ENCODE results near the gene SV2C. TPM values are rescaled to one million over a fixed set of nuclear protein-coding genes. Genes with fewer than 3 reads are reported as not detected.

SV2C gene
- total and polyA plus RNA-seq, 2 of the 13 experiments (the other 11 are each of a cell fraction or from before 2014, with no cell fraction given) = not detected

GRCh38 chr5:76152700-76153099 lies 69.5 kb downstream of the SV2C start (continued):
- TF ChIP-seq E2F2 (CRISPR knock-in tag; IDR thresholded peaks at IDR 0.05; ENCODE audit: borderline replicate concordance) (no peak), ZNF629 (CRISPR knock-in tag; conservative IDR thresholded peaks at IDR 0.05) (no peak), ZZZ3 (CRISPR knock-in tag; IDR thresholded peaks at IDR 0.05; ENCODE audit: borderline replicate concordance) (no peak)

GRCh38 chr5:76153271-76153670 lies 70.1 kb downstream of the SV2C start:
- H4K20me1 ChIP-seq (ENCODE audit: insufficient read depth, low read length) = no peaks in the 10 kb centered on the region
- H3K27me3 ChIP-seq (ENCODE audit: control insufficient read depth in 1 of 2, insufficient read depth in 2 of 2, low read length in 2 of 2) = no peaks in the 10 kb centered on the region
- H3K4me2 ChIP-seq (ENCODE audit: low read depth, low read length) = no peak overlapping the region
- H3K4me1 ChIP-seq (ENCODE audit: insufficient read depth, low read length) = no peaks in the 10 kb centered on the region
- no peaks in the 10 kb centered on the region for H3K9me3 ChIP-seq (ENCODE audit: low read length)
- in situ Hi-C loops (cut with HindIII; ENCODE audit: extremely low pct_ligation_motif_present, low pct_unique_long_range_greater_than_20kb) (no loop called here), intact Hi-C loops (cut with micrococcal nuclease; ENCODE audit: unreplicated experiment) (no loop called here)
- ChIA-PET POLR2A (no interaction called here), CTCF (ENCODE audit: low intra/inter-chr PET ratio, low total read pairs) (no interaction called here)
- no peaks in the 10 kb centered on the region for H3K79me2 ChIP-seq (ENCODE audit: insufficient read depth, low read length)
- no peak for FAIRE-seq
- H3K36me3 ChIP-seq (replicated peaks in 1 of 2; ENCODE audit: control insufficient read depth in 1 of 2, insufficient read depth in 2 of 2, low read length in 2 of 2) = no peaks in the 10 kb centered on the region
- no peak for DNase-seq (ENCODE audit: low spot score)
- BruUV-seq (replicated peaks) = no TSS peak
- H3K9ac ChIP-seq (ENCODE audit: insufficient read depth, low read depth, low read length) = no peak overlapping the region
- H3K4me3 ChIP-seq (replicated peaks in 1 of 3; ENCODE audit: insufficient read depth in 1 of 3, low read depth in 2 of 3, low read length in 3 of 3) = no peak overlapping the region
- H2AFZ ChIP-seq (ENCODE audit: low read length) = no peak overlapping the region
- no peak overlapping the region for H3K27ac ChIP-seq (ENCODE audit: extremely low read length, insufficient read depth, low read length)
- WGBS (ENCODE audit: low lambda C conversion rate) = 0% methylated on average over 2 of the region's 2 CpGs
- no peak for ATAC-seq
- no peak for TF ChIP-seq NCOA1 (CRISPR knock-in tag; IDR thresholded peaks at IDR 0.05)
- no peak for TF ChIP-seq ZNF446 (CRISPR knock-in tag; IDR thresholded peaks at IDR 0.05)
- no peak for TF ChIP-seq ZNF720 (CRISPR knock-in tag; IDR thresholded peaks at IDR 0.05)
- TF ChIP-seq SRSF1 (optimal IDR thresholded peaks at IDR 0.05; ENCODE audit: low read depth, low read length) = no peak
